Measurements from ENCODE around the gene FGFR2. TPM values are rescaled to one million over a fixed set of nuclear protein-coding genes. Genes with fewer than 3 reads are reported as not detected.

The FGFR2 gene
- total RNA-seq, 1 donor from 2014 or later, result not detected

- Mint-ChIP-seq H3K36me3 (ENCODE audit: low read depth) (no peaks in the 10 kb centered on the region), H3K27ac (no peak overlapping the region), H3K4me3 (no peak overlapping the region), H3K9me3 (peaks cover 7% of the 10 kb centered on the region), H3K4me1 (ENCODE audit: low read depth) (no peaks in the 10 kb centered on the region), H3K27me3 (ENCODE audit: insufficient read depth) (peaks cover 2% of the 10 kb centered on the region)
- intact Hi-C loops (cut with micrococcal nuclease), result no loop called here
- DNase-seq (ENCODE audit: low spot score), result no peak
These were observed 44.6 kb downstream of the FGFR2 start for GRCh38 chr10:121553511-121554264.

GRCh38 chr10:121552746-121553145 is 45.5 kb downstream of the FGFR2 start:
- Mint-ChIP-seq H3K4me1 (ENCODE audit: low read depth) (no peaks in the 10 kb centered on the region), H3K27ac (no peak overlapping the region)

DNA sequence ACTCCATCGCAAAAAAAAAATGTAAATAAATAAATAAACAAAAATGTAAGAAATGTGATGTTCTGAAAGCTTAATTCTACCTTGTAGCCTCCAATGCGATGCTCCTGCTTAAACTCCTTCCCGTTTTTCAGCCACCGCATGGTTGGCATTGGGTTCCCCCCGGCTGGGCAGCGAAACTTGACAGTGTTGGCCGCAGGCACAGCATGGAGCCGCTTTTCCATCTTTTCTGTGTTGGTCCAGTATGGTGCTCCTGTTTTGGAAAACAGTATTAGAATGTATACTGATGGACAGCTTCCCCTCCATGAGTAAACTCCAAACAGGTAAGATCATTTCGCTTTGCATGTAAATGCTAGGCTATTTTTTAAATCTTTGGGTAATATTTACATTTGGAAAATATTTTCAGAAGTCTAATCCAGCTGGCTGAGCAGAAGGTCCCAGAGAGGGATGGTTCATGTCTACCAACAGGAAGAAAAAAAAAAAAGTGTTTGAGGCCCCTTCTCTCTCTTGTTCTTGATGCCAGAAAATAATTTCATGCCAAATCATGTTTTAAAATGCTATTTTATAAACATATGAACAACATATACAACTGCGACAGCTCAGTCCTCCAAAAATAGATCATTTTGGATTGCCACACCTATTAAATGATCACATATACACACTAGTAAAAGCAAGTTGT is 46.9 kb downstream of the FGFR2 start:
- peaks cover 1% of the 10 kb centered on the region for H3K27me3 Mint-ChIP-seq (ENCODE audit: insufficient read depth)
- intact Hi-C loops (cut with micrococcal nuclease), result no loop called here
- no peaks in the 10 kb centered on the region for H3K36me3 Mint-ChIP-seq (ENCODE audit: low read depth)
- DNase-seq (ENCODE audit: low spot score), result no peak
- no peak overlapping the region for H3K27ac Mint-ChIP-seq
- no peak overlapping the region for H3K4me3 Mint-ChIP-seq
- H3K4me1 Mint-ChIP-seq (ENCODE audit: low read depth), result no peaks in the 10 kb centered on the region
- peaks cover 7% of the 10 kb centered on the region for H3K9me3 Mint-ChIP-seq

More at GRCh38 chr10:121552746-121553145, 45.5 kb downstream of the FGFR2 start:
- DNase-seq (ENCODE audit: low spot score), result no peak
- Mint-ChIP-seq H3K4me3 (no peak overlapping the region), H3K27me3 (ENCODE audit: insufficient read depth) (peaks cover 2% of the 10 kb centered on the region), H3K9me3 (peaks cover 7% of the 10 kb centered on the region), H3K36me3 (ENCODE audit: low read depth) (no peaks in the 10 kb centered on the region)
- intact Hi-C loops (cut with micrococcal nuclease), result no loop called here

GRCh38 chr10:121544301-121544869 is 53.9 kb downstream of the FGFR2 start:
- intact Hi-C loops (cut with micrococcal nuclease), result no loop called here
- Mint-ChIP-seq H3K27ac (no peak overlapping the region), H3K9me3 (no peaks in the 10 kb centered on the region), H3K4me3 (no peak overlapping the region), H3K27me3 (ENCODE audit: insufficient read depth) (peaks cover 2% of the 10 kb centered on the region), H3K36me3 (ENCODE audit: low read depth) (no peaks in the 10 kb centered on the region), H3K4me1 (ENCODE audit: low read depth) (no peaks in the 10 kb centered on the region)
- no peak for DNase-seq (ENCODE audit: low spot score)

GRCh38 chr10:121543545-121543944 is 54.7 kb downstream of the FGFR2 start:
- Mint-ChIP-seq H3K4me3 (no peak overlapping the region), H3K27me3 (ENCODE audit: insufficient read depth) (peaks cover 2% of the 10 kb centered on the region), H3K27ac (no peak overlapping the region), H3K36me3 (ENCODE audit: low read depth) (no peaks in the 10 kb centered on the region), H3K4me1 (ENCODE audit: low read depth) (no peaks in the 10 kb centered on the region), H3K9me3 (no peaks in the 10 kb centered on the region)
- no peak for DNase-seq (ENCODE audit: low spot score)
- intact Hi-C loops (cut with micrococcal nuclease), result no loop called here

GRCh38 chr10:121541450-121542120 is 56.7 kb downstream of the FGFR2 start:
- Mint-ChIP-seq H3K9me3 (no peaks in the 10 kb centered on the region), H3K4me3 (no peak overlapping the region), H3K27me3 (ENCODE audit: insufficient read depth) (peaks cover 2% of the 10 kb centered on the region), H3K27ac (no peak overlapping the region), H3K4me1 (ENCODE audit: low read depth) (no peaks in the 10 kb centered on the region), H3K36me3 (ENCODE audit: low read depth) (no peaks in the 10 kb centered on the region)
- intact Hi-C loops (cut with micrococcal nuclease), result no loop called here
- no peak for DNase-seq (ENCODE audit: low spot score)

DNA sequence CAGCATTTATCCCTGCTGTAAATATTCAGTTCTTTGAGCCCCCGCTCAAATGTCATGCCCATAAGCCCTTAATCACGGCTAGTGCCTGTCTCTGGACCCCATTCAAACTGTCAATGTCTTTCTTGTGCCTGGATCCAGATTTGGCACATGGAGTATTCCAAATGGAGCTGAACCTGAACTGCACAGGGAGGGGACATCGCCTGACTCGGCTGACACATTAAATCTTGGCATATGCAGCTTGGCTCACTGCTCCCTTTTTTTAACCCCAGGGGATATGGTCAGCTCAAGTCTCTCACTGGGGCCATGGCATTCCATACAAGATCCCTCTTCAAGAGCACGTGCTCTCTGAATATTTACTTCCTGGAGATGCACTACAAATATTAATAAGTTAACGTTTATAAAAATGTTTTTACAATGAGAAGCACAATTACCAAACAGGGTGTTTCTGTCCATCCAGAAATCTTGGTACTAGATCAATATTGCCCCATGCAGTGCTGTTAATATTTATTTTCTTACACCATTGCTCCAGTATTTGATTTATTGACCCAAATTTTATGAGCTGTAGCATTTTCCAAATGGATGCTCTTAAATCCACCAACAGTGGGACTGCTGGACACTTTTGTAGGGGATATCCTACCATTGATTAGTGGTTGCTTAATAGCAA is 57.4 kb downstream of the FGFR2 start:
- Mint-ChIP-seq H3K27me3 (ENCODE audit: insufficient read depth) (peaks cover 2% of the 10 kb centered on the region), H3K4me3 (no peak overlapping the region), H3K27ac (no peak overlapping the region), H3K9me3 (no peaks in the 10 kb centered on the region), H3K4me1 (ENCODE audit: low read depth) (no peaks in the 10 kb centered on the region), H3K36me3 (ENCODE audit: low read depth) (no peaks in the 10 kb centered on the region)
- no peak for DNase-seq (ENCODE audit: low spot score)
- intact Hi-C loops (cut with micrococcal nuclease), result no loop called here

DNA sequence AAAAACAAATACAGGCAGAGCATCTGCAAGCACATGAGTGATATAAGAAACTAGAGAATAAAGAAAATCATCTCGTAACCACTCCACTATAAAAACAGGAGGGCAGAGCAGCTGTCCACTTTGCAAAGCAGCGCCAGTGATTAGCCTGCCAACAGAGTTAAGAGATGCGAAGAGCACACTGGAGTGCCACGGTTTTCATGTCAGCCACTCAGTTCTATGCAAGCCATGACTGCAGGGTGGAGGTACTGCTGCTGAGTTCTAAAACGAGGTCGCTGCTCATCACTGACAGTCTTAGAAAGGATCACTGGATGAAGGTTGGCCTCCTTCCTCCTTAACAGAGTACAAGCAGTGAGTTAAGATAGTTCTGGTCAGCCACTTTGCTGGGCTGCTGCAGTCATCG is 58.5 kb downstream of the FGFR2 start:
- Mint-ChIP-seq H3K4me1 (ENCODE audit: low read depth) (no peaks in the 10 kb centered on the region), H3K36me3 (ENCODE audit: low read depth) (no peaks in the 10 kb centered on the region), H3K9me3 (no peaks in the 10 kb centered on the region), H3K27ac (no peak overlapping the region), H3K27me3 (ENCODE audit: insufficient read depth) (peaks cover 2% of the 10 kb centered on the region), H3K4me3 (no peak overlapping the region)
- DNase-seq (ENCODE audit: low spot score), result no peak
- intact Hi-C loops (cut with micrococcal nuclease), result no loop called here

DNA sequence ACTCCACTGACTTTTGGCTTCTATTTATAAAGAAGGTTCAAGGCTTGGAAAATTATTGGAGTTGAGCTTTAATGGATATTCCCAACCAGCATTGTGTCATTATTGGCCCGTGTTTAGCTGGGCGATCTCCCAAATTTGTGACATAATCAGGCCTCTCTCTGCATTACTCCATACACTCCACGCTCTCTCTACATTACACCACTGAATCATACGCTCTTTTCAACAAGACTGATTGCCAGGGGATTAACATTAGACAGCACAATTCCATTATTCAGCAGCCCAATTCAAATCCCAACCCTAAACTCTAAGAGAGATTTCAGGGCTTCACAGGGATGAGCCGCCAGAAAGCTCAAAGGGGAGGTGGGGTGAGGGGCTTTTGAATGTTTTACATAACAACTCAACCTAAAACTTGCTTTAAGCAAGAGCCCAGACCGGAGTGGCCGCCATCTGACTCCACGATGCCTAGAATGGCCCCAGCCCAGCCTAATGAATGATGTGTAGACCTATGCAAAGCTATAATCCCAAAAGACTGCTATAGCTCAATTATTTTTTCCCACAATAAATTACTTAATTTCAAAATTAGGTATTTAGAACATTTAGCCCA is 61.8 kb downstream of the FGFR2 start:
- no peak for DNase-seq (ENCODE audit: low spot score)
- no peaks in the 10 kb centered on the region for H3K4me1 Mint-ChIP-seq (ENCODE audit: low read depth)
- intact Hi-C loops (cut with micrococcal nuclease), result no loop called here
- H3K27me3 Mint-ChIP-seq (ENCODE audit: insufficient read depth), result no peaks in the 10 kb centered on the region
- no peak overlapping the region for H3K4me3 Mint-ChIP-seq
- no peaks in the 10 kb centered on the region for H3K9me3 Mint-ChIP-seq
- H3K27ac Mint-ChIP-seq, result no peak overlapping the region
- no peaks in the 10 kb centered on the region for H3K36me3 Mint-ChIP-seq (ENCODE audit: low read depth)

DNA sequence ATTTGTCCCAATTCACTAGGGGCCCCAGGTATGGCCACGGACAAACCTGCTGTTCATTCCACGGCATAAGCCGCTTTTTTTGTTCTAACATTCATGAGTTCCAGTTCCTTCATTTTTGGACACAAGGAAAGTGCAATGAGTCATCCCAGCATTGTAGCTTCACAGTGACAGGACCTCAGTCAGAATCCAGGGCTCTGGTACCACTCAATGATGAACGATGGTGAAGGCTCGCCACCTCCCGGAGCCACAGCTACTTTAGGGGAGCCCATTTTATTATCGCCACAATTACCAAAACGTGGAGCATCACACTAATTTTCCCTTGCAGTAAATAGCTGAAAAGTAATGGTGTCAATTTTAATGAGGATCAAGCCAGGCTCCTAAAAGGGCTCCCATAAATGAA is 62.9 kb downstream of the FGFR2 start:
- no peak for DNase-seq (ENCODE audit: low spot score)
- Mint-ChIP-seq H3K27ac (no peak overlapping the region), H3K9me3 (no peaks in the 10 kb centered on the region), H3K27me3 (ENCODE audit: insufficient read depth) (no peaks in the 10 kb centered on the region), H3K36me3 (ENCODE audit: low read depth) (no peaks in the 10 kb centered on the region), H3K4me3 (no peak overlapping the region), H3K4me1 (ENCODE audit: low read depth) (no peaks in the 10 kb centered on the region)
- intact Hi-C loops (cut with micrococcal nuclease), result no loop called here

GRCh38 chr10:121532292-121532864 is 65.9 kb downstream of the FGFR2 start:
- no peak for DNase-seq (ENCODE audit: low spot score)
- Mint-ChIP-seq H3K27ac (no peak overlapping the region), H3K4me3 (no peak overlapping the region), H3K9me3 (no peaks in the 10 kb centered on the region), H3K36me3 (ENCODE audit: low read depth) (no peaks in the 10 kb centered on the region), H3K4me1 (ENCODE audit: low read depth) (no peaks in the 10 kb centered on the region), H3K27me3 (ENCODE audit: insufficient read depth) (no peaks in the 10 kb centered on the region)
- intact Hi-C loops (cut with micrococcal nuclease), result no loop called here

- Mint-ChIP-seq H3K4me3 (no peak overlapping the region), H3K27ac (no peak overlapping the region), H3K36me3 (ENCODE audit: low read depth) (no peaks in the 10 kb centered on the region), H3K9me3 (no peaks in the 10 kb centered on the region), H3K27me3 (ENCODE audit: insufficient read depth) (no peaks in the 10 kb centered on the region), H3K4me1 (ENCODE audit: low read depth) (no peaks in the 10 kb centered on the region)
- DNase-seq (ENCODE audit: low spot score), result no peak
- intact Hi-C loops (cut with micrococcal nuclease), result no loop called here
These were observed 66.4 kb downstream of the FGFR2 start for GRCh38 chr10:121531830-121532178.

All from activated T-helper 1 cell treated with anti-CD3 and anti-CD28 coated beads, Interleukin-12 subunit alpha, Interleukin-12 subunit beta, Interleukin-2, Interleukin-4 antibody, amounts not matched to agents 30 ng/mL and 10 ng/mL and 1 ng/mL, durations not matched to agents 14 hours and 24 hours and 36 hours (primary cell).